ENCODE data around the gene PLXDC1. TPM values are rescaled to one million over a fixed set of nuclear protein-coding genes. Genes with fewer than 3 reads are reported as not detected.

PLXDC1 gene
- total RNA-seq, 2 experiments from 2014 or later, result 1.2 to 2.2 TPM

- no peak for DNase-seq
- Mint-ChIP-seq H3K4me3 (no peak overlapping the region), H3K27me3 (no peaks in the 10 kb centered on the region), H3K4me1 (ENCODE audit: low read depth) (peaks cover 40% of the 10 kb centered on the region), H3K36me3 (peaks cover 5% of the 10 kb centered on the region), H3K9me3 (no peaks in the 10 kb centered on the region), H3K27ac (no peak overlapping the region)
- intact Hi-C loops (cut with micrococcal nuclease), result loop anchor here (5.0 kb wide), 1 partner anchor 43 kb away; the partner anchor contains the start of gene PLXDC1
- ChIA-PET POLR2A (no interaction called here), CTCF (interaction anchor here (1.4 to 4.1 kb wide), 6 partner anchors 12 to 49 kb away, joined by 4 to 23 read pairs (median 6); no protein-coding TSS in a partner anchor)
Measured at GRCh38 chr17:39194985-39195524, 43.6 kb upstream of the PLXDC1 start.

- H3K36me3 Mint-ChIP-seq, result peaks cover 5% of the 10 kb centered on the region
- intact Hi-C loops (cut with micrococcal nuclease), result no loop called here
- ChIA-PET POLR2A (no interaction called here), CTCF (interaction anchor here (0.6 to 4.1 kb wide), 5 partner anchors 13 to 41 kb away, joined by 4 to 23 read pairs (median 8); no protein-coding TSS in a partner anchor)
- H3K4me3 Mint-ChIP-seq, result no peak overlapping the region
- H3K27me3 Mint-ChIP-seq, result no peaks in the 10 kb centered on the region
- H3K27ac Mint-ChIP-seq, result no peak overlapping the region
- no peaks in the 10 kb centered on the region for H3K9me3 Mint-ChIP-seq
- DNase-seq, result no peak
- H3K4me1 Mint-ChIP-seq (ENCODE audit: low read depth), result peaks cover 35% of the 10 kb centered on the region
Measured at GRCh38 chr17:39194089-39194984, 42.9 kb upstream of the PLXDC1 start.

GRCh38 chr17:39193346-39193745 lies 41.9 kb upstream of the PLXDC1 start:
- ChIA-PET POLR2A (no interaction called here), CTCF (interaction anchor here (0.6 to 4.1 kb wide), 2 partner anchors 14 to 18 kb away, joined by 4 to 23 read pairs; no protein-coding TSS in a partner anchor)
- peaks cover 25% of the 10 kb centered on the region for H3K4me1 Mint-ChIP-seq (ENCODE audit: low read depth)
- H3K9me3 Mint-ChIP-seq, result no peaks in the 10 kb centered on the region
- H3K4me3 Mint-ChIP-seq, result no peak overlapping the region
- H3K27ac Mint-ChIP-seq, result no peak overlapping the region
- no peak for DNase-seq
- intact Hi-C loops (cut with micrococcal nuclease), result no loop called here
- H3K36me3 Mint-ChIP-seq, result peaks cover 5% of the 10 kb centered on the region
- H3K27me3 Mint-ChIP-seq, result no peaks in the 10 kb centered on the region

- no peak for DNase-seq
- no peaks in the 10 kb centered on the region for H3K9me3 Mint-ChIP-seq
- H3K36me3 Mint-ChIP-seq, result peaks cover 5% of the 10 kb centered on the region
- H3K4me1 Mint-ChIP-seq (ENCODE audit: low read depth), result peaks cover 22% of the 10 kb centered on the region
- H3K27ac Mint-ChIP-seq, result no peak overlapping the region
- H3K27me3 Mint-ChIP-seq, result no peaks in the 10 kb centered on the region
- POLR2A ChIA-PET, result no interaction called here
- H3K4me3 Mint-ChIP-seq, result no peak overlapping the region
- intact Hi-C loops (cut with micrococcal nuclease), result no loop called here
- CTCF ChIA-PET, result interaction anchor here (2.2 to 4.1 kb wide), 2 partner anchors 18 to 28 kb away, joined by 11 to 23 read pairs; no protein-coding TSS in a partner anchor
Measured at GRCh38 chr17:39192901-39193300, 41.5 kb upstream of the PLXDC1 start.

GRCh38 chr17:39191750-39192510 lies 40.5 kb upstream of the PLXDC1 start:
- intact Hi-C loops (cut with micrococcal nuclease), result no loop called here
- POLR2A ChIA-PET, result no interaction called here
- H3K36me3 Mint-ChIP-seq, result peaks cover 8% of the 10 kb centered on the region
- H3K27ac Mint-ChIP-seq, result no peak overlapping the region
- DNase-seq, result no peak
- H3K9me3 Mint-ChIP-seq, result no peaks in the 10 kb centered on the region
- peaks cover 22% of the 10 kb centered on the region for H3K4me1 Mint-ChIP-seq (ENCODE audit: low read depth)
- H3K27me3 Mint-ChIP-seq, result no peaks in the 10 kb centered on the region
- CTCF ChIA-PET, result interaction anchor here (0.8 to 4.1 kb wide), 4 partner anchors 17 to 40 kb away, joined by 3 to 23 read pairs (median 7); no protein-coding TSS in a partner anchor
- no peak overlapping the region for H3K4me3 Mint-ChIP-seq

- no peak for DNase-seq
- H3K27ac Mint-ChIP-seq, result no peak overlapping the region
- peaks cover 15% of the 10 kb centered on the region for H3K36me3 Mint-ChIP-seq
- H3K9me3 Mint-ChIP-seq, result no peaks in the 10 kb centered on the region
- CTCF ChIA-PET, result interaction anchor here (1.0 kb wide), 1 partner anchor 34 kb away, joined by 4 read pairs; no protein-coding TSS in a partner anchor
- intact Hi-C loops (cut with micrococcal nuclease), result no loop called here
- H3K27me3 Mint-ChIP-seq, result no peaks in the 10 kb centered on the region
- H3K4me3 Mint-ChIP-seq, result no peak overlapping the region
- H3K4me1 Mint-ChIP-seq (ENCODE audit: low read depth), result no peaks in the 10 kb centered on the region
- POLR2A ChIA-PET, result no interaction called here
Measured at GRCh38 chr17:39187152-39187830, 35.9 kb upstream of the PLXDC1 start.

GRCh38 chr17:39186481-39187002 lies 35.1 kb upstream of the PLXDC1 start:
- Mint-ChIP-seq H3K36me3 (peaks cover 14% of the 10 kb centered on the region), H3K4me3 (no peak overlapping the region), H3K27me3 (no peaks in the 10 kb centered on the region), H3K4me1 (ENCODE audit: low read depth) (no peaks in the 10 kb centered on the region), H3K27ac (no peak overlapping the region), H3K9me3 (no peaks in the 10 kb centered on the region)
- ChIA-PET CTCF (interaction anchor here (1.0 to 4.3 kb wide), 3 partner anchors 12 to 52 kb away, joined by 4 to 23 read pairs (median 6); no protein-coding TSS in a partner anchor), POLR2A (interaction anchor here (0.8 to 0.9 kb wide), 2 partner anchors 13 to 22 kb away, joined by 3 read pairs; partner anchors contain the start of gene RPL19)
- no peak for DNase-seq
- intact Hi-C loops (cut with micrococcal nuclease), result no loop called here

GRCh38 chr17:39183720-39184119 lies 32.3 kb upstream of the PLXDC1 start:
- Mint-ChIP-seq H3K9me3 (no peaks in the 10 kb centered on the region), H3K4me1 (ENCODE audit: low read depth) (no peaks in the 10 kb centered on the region), H3K27ac (no peak overlapping the region), H3K36me3 (peaks cover 14% of the 10 kb centered on the region), H3K27me3 (no peaks in the 10 kb centered on the region), H3K4me3 (no peak overlapping the region)
- DNase-seq, result no peak
- ChIA-PET POLR2A (interaction anchor here (0.5 kb wide), 1 partner anchor 16 kb away, joined by 3 read pairs; the partner anchor contains the start of gene RPL19), CTCF (interaction anchor here (1.3 to 4.3 kb wide), 4 partner anchors 9 to 61 kb away, joined by 3 to 23 read pairs (median 3); no protein-coding TSS in a partner anchor)
- intact Hi-C loops (cut with micrococcal nuclease), result no loop called here

GRCh38 chr17:39183045-39183444 lies 31.6 kb upstream of the PLXDC1 start:
- intact Hi-C loops (cut with micrococcal nuclease), result no loop called here
- ChIA-PET POLR2A (no interaction called here), CTCF (interaction anchor here (0.6 to 4.3 kb wide), 4 partner anchors 9 to 62 kb away, joined by 3 to 23 read pairs (median 4); no protein-coding TSS in a partner anchor)
- H3K36me3 Mint-ChIP-seq, result peaks cover 14% of the 10 kb centered on the region
- no peak overlapping the region for H3K4me3 Mint-ChIP-seq
- no peaks in the 10 kb centered on the region for H3K4me1 Mint-ChIP-seq (ENCODE audit: low read depth)
- no peak overlapping the region for H3K27ac Mint-ChIP-seq
- H3K9me3 Mint-ChIP-seq, result no peaks in the 10 kb centered on the region
- DNase-seq, result no peak
- H3K27me3 Mint-ChIP-seq, result no peaks in the 10 kb centered on the region

GRCh38 chr17:39181303-39181702 lies 29.9 kb upstream of the PLXDC1 start:
- Mint-ChIP-seq H3K27me3 (no peaks in the 10 kb centered on the region), H3K27ac (no peak overlapping the region), H3K4me1 (ENCODE audit: low read depth) (no peaks in the 10 kb centered on the region), H3K9me3 (no peaks in the 10 kb centered on the region), H3K36me3 (peaks cover 17% of the 10 kb centered on the region), H3K4me3 (no peak overlapping the region)
- intact Hi-C loops (cut with micrococcal nuclease), result no loop called here
- DNase-seq, result no peak
- POLR2A ChIA-PET, result no interaction called here
- CTCF ChIA-PET, result interaction anchor here (1.2 kb wide), 1 partner anchor 198 kb away, joined by 3 read pairs; no protein-coding TSS in a partner anchor

- no peak for DNase-seq
- intact Hi-C loops (cut with micrococcal nuclease), result no loop called here
- ChIA-PET POLR2A (no interaction called here), CTCF (interaction anchor here (1.2 kb wide), 1 partner anchor 195 kb away, joined by 3 read pairs; no protein-coding TSS in a partner anchor)
- Mint-ChIP-seq H3K36me3 (peaks cover 13% of the 10 kb centered on the region), H3K27me3 (no peaks in the 10 kb centered on the region), H3K27ac (no peak overlapping the region), H3K9me3 (no peaks in the 10 kb centered on the region), H3K4me3 (no peak overlapping the region), H3K4me1 (ENCODE audit: low read depth) (no peaks in the 10 kb centered on the region)
Measured at GRCh38 chr17:39178536-39178935, 27.1 kb upstream of the PLXDC1 start.
